Hypothalamus (tissue), 51 donors: ENCODE data around the gene MCOLN1.
A peak's percentile ranks its signal among the peaks of the same experiment; 100 is the strongest.

Source experiments
- DNase-seq, 51 donors: peaks; one replicate each; lab custom pipeline; 2025; lab: John Stamatoyannopoulos, UW

The MCOLN1 gene

DNA sequence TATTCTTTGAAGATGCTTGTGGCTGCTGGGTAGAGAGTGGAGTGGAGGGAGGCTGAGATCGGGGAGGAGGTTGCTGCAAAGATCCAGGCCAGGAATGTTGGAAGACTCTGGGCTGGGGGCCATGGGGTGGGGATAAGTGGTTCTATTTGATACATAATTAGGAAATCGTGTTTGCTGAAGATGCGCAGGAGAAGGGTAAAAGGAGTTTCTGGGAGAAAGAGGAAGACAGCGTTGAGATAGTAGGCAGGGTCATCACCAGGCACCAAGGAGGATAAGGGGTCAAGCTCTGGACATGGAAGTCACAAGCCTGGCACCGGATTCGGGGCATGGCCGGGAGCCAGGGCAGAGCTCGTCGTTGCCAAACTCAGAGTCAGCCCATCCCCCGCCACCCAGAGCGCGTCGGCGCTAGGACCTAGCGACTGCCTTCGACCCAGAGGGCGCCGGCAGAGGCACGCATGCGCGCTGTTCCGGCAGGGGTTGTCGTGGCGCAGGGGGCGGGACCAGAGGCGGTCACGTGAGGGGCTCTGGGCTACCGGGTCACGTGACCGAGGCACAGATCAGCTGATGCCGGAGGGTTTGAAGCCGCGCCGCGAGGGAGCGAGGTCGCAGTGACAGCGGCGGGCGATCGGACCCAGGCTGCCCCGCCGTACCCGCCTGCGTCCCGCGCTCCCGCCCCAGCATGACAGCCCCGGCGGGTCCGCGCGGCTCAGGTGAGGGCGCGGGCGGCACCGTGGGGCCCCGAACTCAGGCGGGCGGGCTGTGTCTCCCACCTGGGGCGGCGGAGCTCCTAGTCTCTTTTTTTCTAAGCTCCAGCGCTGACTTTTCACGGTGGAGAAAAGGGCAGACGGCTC is at the start of gene MCOLN1:
Gene MCOLN1, plus strand, starts transcription at position 553 of the 851 bp plus-strand sequence. Its CDS starts 127 bp downstream, at position 680.
- peak; percentile 83 to 99 (median 97) for DNase-seq

- no peak for DNase-seq
Observed at GRCh38 chr19:7475665-7476064, 46.8 kb upstream of the MCOLN1 start.

- no peak for DNase-seq
Observed at GRCh38 chr19:7476241-7476640, 46.2 kb upstream of the MCOLN1 start.

GRCh38 chr19:7476777-7477494 is 45.5 kb upstream of the MCOLN1 start:
- no peak for DNase-seq

DNA sequence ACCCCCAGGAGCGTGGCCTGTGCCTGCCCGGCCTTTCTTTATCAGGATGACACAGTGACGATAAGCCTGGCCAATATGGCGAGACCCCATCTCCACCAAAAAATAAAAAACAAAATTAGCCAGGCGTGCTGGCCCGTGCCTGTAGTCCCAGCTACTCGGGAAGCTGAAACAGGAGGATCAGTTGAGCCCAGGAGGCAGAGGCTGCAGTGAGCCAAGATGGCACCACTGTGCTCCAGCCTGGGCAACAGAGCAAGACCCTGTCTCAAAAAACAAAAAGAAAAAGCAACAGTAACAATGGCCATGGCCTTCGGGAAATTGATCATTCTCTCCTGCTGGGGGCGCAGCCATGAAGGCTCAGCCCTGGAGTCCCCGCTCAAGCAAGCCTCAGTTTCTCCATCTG is 44.7 kb upstream of the MCOLN1 start:
- DNase-seq, result no peak

- no peak for DNase-seq
Observed at GRCh38 chr19:7478173-7478842, 44.1 kb upstream of the MCOLN1 start.

GRCh38 chr19:7478843-7479227 is 43.6 kb upstream of the MCOLN1 start:
- DNase-seq, result no peak

- DNase-seq, result peak in 1 of 51 donors; percentile 7
Observed at GRCh38 chr19:7480222-7480969, 42.0 kb upstream of the MCOLN1 start.

GRCh38 chr19:7480970-7481255 is 41.5 kb upstream of the MCOLN1 start:
- peak in 1 of 51 donors; percentile 8 for DNase-seq

DNA sequence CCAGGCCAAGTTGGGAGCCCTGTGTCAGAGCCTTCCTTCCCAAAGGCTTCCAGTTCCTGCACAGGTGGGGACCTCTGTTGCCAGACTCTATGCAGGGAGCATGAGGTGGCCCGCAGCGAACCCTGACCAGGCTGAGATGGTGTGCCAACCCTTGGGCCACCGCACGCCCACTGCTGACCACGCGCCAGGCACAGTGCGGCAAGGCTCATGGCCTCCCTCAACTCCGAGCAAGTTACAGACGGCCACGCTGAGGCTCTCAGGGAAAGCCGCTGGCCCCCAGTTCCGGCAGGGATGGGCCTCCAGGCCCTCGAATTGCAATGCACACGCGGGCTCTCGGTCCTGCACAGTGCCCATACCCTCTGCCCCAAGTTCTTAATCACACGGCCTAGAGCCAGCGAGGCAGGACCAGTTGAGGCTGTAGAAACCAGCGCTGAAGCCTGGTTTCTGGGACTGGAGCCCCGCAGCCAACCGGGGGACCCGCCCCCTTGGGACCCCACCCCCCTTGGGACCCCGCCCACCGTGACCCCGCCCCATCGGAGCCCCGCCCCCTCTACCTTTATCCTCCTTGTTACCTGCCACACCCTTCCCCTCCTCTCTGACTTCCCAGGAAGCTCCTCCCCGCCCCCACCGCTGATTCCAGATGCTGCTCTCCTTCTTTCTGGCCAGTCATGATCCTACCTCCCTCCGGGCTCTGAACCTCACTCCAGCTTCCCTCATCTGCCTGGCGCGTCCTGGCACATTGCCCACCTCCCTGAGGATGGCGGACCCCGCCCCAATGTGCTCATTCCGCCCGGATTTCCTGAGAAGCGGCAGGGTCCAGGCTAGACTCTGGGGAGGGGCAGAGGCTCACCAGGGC is 39.6 kb upstream of the MCOLN1 start:
- no peak for DNase-seq

DNA sequence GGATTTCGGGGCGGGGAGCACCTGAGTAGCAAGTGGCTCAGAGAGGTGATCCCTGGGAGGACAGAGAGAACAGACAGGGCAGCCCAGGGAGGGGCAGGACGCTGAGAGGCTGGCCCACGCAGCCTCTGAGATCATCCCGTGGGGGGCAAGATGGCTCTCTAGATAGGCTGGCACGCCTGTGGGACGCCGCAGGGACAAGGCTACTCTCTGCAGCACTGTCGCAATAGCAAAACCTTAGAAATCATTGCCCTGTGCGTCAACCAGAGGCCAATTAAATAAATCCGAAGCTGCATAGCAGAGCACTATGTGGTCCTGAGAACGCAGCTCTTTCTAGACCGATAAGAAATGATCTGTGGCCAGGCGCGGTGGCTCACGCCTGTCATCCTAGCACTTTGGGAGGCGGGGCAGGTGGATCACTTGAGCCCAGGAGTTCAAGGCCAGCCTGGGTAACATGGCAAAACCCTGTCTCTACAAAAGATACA is 38.7 kb upstream of the MCOLN1 start:
- DNase-seq, result no peak

- DNase-seq, result no peak
Observed at GRCh38 chr19:7486923-7487322, 35.5 kb upstream of the MCOLN1 start.

DNA sequence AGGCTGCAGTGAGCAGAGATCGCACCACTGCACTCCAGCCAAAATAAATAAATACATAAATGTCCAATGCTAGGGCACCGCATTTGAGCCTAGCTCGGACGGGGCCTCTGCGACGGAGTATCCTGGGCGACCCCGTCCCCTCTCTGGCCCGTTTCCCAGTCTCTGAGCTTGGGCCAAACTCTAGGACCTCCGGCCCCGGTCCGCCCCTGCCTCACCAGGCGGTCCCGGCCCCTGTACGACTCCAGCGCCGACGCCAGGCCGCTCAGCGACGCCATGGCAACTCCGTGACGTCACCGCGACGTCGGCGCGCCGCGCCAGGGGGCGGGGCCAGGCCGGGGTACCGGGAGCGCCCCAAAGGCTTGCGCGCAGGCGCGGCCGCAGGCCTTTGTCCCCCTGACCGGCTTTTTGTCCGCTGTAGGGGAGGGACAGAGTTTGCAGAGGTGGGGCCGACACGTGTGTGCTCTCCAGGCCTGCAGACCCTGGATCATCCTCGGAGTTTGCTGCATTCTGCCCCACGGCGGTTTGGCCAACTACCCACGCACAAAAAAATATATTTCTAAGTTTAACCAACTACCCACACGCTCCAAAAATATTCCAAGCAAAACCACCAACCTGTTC is 33.6 kb upstream of the MCOLN1 start, which contains the start of gene PEX11G:
Gene PEX11G, minus strand, starts transcription at position 300 of the 618 bp plus-strand sequence. Its CDS starts 25 bp downstream, at position 275.
- peak; percentile 11 to 93 (median 84) for DNase-seq

DNA sequence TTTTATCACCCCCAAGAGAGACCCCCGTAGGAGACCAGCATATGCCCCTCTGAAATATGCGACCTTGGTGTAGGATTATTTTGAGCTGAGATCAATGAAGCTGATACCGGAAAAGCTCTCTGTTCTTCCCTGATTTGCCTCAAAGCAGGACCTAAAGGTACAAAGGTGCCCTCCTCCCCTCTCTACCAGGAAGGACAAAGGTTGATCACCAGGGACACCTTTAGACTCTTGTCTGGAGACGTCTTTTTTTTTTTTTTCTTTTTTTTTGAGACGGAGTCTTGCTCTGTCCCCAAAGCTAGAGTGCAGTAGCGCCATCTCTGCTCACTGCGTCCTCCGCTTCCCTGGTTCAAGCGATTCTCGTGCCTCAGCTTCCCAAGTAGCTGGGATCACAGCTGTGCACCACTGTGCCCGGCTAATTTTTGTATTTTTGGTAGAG is 32.8 kb upstream of the MCOLN1 start:
- DNase-seq, result no peak

DNA sequence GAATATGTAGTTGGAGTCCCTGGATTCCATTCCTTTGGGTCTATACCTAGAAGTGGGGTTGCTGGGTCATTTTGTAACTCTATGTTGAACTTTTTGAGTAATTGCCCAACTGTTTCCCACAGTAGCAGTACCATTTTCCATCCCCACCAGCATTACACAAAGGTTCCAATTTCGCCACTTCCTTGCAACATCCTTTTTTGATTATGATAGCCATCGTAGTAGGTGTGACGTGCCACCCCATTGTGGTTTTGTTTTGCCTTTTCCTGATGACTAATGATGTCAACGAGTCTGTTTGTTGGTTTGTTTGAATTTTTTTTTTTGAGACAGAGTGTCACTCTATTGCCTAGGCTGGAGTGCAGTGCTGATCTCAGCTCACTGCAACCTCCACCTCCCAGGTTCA is 30.3 kb upstream of the MCOLN1 start:
- DNase-seq, result no peak

- no peak for DNase-seq
Observed at GRCh38 chr19:7492558-7492957, 29.9 kb upstream of the MCOLN1 start.

DNA sequence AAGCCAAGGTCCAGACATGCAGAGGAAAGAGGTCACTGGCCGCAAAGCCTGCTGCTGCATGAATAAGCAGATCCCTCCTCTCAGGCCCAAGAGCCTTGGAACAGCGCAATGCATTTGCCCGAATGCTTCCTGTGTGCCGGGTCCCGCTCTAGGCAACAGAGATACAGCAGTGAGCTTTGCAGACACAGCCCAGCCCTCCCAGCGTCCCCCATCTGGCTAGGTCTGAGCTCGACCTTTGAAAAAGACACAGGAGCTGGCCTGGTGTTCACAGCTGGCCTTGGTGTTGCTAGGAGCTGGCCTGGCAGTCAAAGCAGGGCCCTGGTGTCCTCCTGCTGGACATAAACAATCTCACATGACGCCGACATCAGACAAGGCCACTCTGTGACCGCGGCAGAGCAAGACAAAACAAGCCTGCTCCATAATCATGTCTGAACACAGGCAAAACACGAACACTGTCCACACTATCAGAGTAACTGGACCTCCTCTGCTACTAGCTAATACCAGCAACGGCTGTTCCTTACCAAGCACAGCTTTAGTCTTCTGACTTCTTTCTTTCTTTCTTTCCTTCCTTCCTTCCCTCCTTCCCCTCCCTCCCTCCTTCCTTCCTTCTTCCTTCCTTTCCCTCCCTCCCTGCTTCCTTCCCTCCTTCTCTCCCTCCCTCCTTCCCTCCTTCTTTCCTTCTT is 27.9 kb upstream of the MCOLN1 start:
- peak in 50 of 51 donors; percentile 13 to 93 (median 75) for DNase-seq

DNA sequence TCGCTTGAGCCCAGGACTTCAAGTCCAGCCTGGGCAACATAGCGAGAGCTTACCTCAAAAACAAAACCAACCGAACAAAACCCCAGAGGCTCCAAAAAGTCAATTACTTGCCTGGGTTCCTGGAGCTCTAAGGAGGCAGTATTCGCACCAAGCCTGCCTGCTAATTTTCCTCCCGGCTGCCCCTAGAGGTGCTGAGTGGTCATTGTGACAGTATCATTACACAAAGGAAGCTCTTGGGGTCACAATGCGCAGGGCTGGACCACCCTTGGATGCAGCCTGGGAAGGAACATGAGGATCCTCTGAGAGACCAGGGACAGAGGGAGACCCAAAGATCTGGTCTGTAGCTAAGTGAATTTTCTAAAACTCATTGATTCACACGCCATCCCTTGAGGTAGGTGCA is 25.1 kb upstream of the MCOLN1 start:
- peak in 5 of 51 donors; percentile 3 to 37 (median 22) for DNase-seq
